ENCODE data around the gene LRBA. TPM values are rescaled to one million over a fixed set of nuclear protein-coding genes. Genes with fewer than 3 reads are reported as not detected.

Gene LRBA
- total RNA-seq, 5 donors from 2014 or later (not counting 1 experiment from before 2014, with no cell fraction given), result 56.1 to 81.7 (median 56.9) TPM

- H3K9me3 ChIP-seq, result no peaks in the 10 kb centered on the region
- ChIA-PET CTCF (interaction anchor here (0.6 kb wide), 2 partner anchors 11 to 947 kb away, joined by 3 read pairs; no protein-coding TSS in a partner anchor), POLR2A (interaction anchor here in 1 of 2 donors (0.5 to 0.6 kb wide), 2 partner anchors 11 to 17 kb away, joined by 3 read pairs; no protein-coding TSS in a partner anchor)
- peaks cover 51% of the 10 kb centered on the region for H3K36me3 Mint-ChIP-seq
- H3K4me1 ChIP-seq (ENCODE audit: control insufficient read depth in 1 of 2, extremely low read depth in 1 of 2, insufficient read depth in 2 of 2, low read length in 2 of 2), result no peaks in the 10 kb centered on the region
- no CpG with 5 or more reads among the region's 2 CpGs for WGBS (ENCODE audit: insufficient coverage)
- no peak overlapping the region for H3K27ac Mint-ChIP-seq
- no peaks in the 10 kb centered on the region for H3K27me3 ChIP-seq (replicated peaks in 1 of 2; ENCODE audit: control insufficient read depth in 2 of 2, extremely low read depth in 1 of 2, insufficient read depth in 2 of 2, low read length in 1 of 2)
- H3K4me1 Mint-ChIP-seq, result no peaks in the 10 kb centered on the region
- ATAC-seq (replicated peaks in 1 of 4), result no peak
- H3K4me3 Mint-ChIP-seq, result no peak overlapping the region
- peaks cover 0 to 26% of the 10 kb centered on the region in 2 donors for H3K36me3 ChIP-seq (ENCODE audit: control insufficient read depth in 2 of 2, extremely low read depth in 1 of 2, insufficient read depth in 1 of 2, low read length in 1 of 2)
- no peak overlapping the region for H3K4me3 ChIP-seq (ENCODE audit: control insufficient read depth in 1 of 2, extremely low read depth in 1 of 2, low read length in 1 of 2)
- H3K9me3 Mint-ChIP-seq, result no peaks in the 10 kb centered on the region
- DNase-seq, result no peak
- H3K27ac ChIP-seq (ENCODE audit: low read length), result no peak overlapping the region
- no peaks in the 10 kb centered on the region for H3K27me3 Mint-ChIP-seq
Observed at GRCh38 chr4:150318527-150318926, 696.6 kb downstream of the LRBA start.

GRCh38 chr4:150316332-150317205 is 698.5 kb downstream of the LRBA start:
- ChIA-PET POLR2A (no interaction called here), CTCF (interaction anchor here (0.6 to 0.7 kb wide), 3 partner anchors 45 to 547 kb away, joined by 3 read pairs; no protein-coding TSS in a partner anchor)
- Histone ChIP-seq H3K36me3 (ENCODE audit: control insufficient read depth in 2 of 2, extremely low read depth in 1 of 2, insufficient read depth in 1 of 2, low read length in 1 of 2) (peaks cover 0 to 21% of the 10 kb centered on the region in 2 donors), H3K4me3 (ENCODE audit: control insufficient read depth in 1 of 2, extremely low read depth in 1 of 2, low read length in 1 of 2) (no peak overlapping the region), H3K9me3 (no peaks in the 10 kb centered on the region), H3K4me1 (ENCODE audit: control insufficient read depth in 1 of 2, extremely low read depth in 1 of 2, insufficient read depth in 2 of 2, low read length in 2 of 2) (no peaks in the 10 kb centered on the region), H3K27me3 (replicated peaks in 1 of 2; ENCODE audit: control insufficient read depth in 2 of 2, extremely low read depth in 1 of 2, insufficient read depth in 2 of 2, low read length in 1 of 2) (no peaks in the 10 kb centered on the region), H3K27ac (ENCODE audit: low read length) (no peak overlapping the region)
- Mint-ChIP-seq H3K9me3 (no peaks in the 10 kb centered on the region), H3K36me3 (peaks cover 42% of the 10 kb centered on the region), H3K4me3 (no peak overlapping the region), H3K27ac (no peak overlapping the region), H3K4me1 (no peaks in the 10 kb centered on the region), H3K27me3 (no peaks in the 10 kb centered on the region)
- no peak for DNase-seq
- ATAC-seq (replicated peaks in 1 of 4), result no peak
- WGBS (ENCODE audit: insufficient coverage), result 100% methylated on average over 1 of the region's 6 CpGs

DNA sequence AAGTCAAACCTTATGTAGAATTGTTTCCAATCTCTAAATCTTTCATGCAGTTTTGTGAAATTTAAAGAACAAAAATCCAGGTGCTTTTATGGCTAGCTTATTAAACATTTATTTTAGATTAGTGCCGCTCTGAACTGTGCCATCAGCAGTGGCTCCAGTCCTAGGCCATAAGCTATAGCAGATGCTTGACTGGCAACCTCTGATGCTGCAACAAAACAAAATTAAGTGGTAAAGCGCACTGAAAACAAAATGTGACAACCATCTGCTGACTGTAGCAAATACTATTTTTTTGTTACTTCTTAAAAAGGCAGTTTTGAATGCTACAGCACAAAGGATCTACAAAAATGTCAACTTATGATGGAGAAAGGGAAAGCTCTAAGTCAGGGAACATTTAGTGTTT is 699.4 kb downstream of the LRBA start:
- Mint-ChIP-seq H3K9me3 (no peaks in the 10 kb centered on the region), H3K4me3 (no peak overlapping the region), H3K4me1 (no peaks in the 10 kb centered on the region), H3K36me3 (peaks cover 36% of the 10 kb centered on the region), H3K27ac (no peak overlapping the region), H3K27me3 (no peaks in the 10 kb centered on the region)
- Histone ChIP-seq H3K9me3 (no peaks in the 10 kb centered on the region), H3K36me3 (ENCODE audit: control insufficient read depth in 2 of 2, extremely low read depth in 1 of 2, insufficient read depth in 1 of 2, low read length in 1 of 2) (peaks cover 0 to 21% of the 10 kb centered on the region in 2 donors), H3K27ac (ENCODE audit: low read length) (no peak overlapping the region), H3K27me3 (replicated peaks in 1 of 2; ENCODE audit: control insufficient read depth in 2 of 2, extremely low read depth in 1 of 2, insufficient read depth in 2 of 2, low read length in 1 of 2) (no peaks in the 10 kb centered on the region), H3K4me3 (ENCODE audit: control insufficient read depth in 1 of 2, extremely low read depth in 1 of 2, low read length in 1 of 2) (no peak overlapping the region), H3K4me1 (ENCODE audit: control insufficient read depth in 1 of 2, extremely low read depth in 1 of 2, insufficient read depth in 2 of 2, low read length in 2 of 2) (no peaks in the 10 kb centered on the region)
- ATAC-seq (replicated peaks in 1 of 4), result no peak
- no peak for DNase-seq
- CTCF ChIA-PET, result interaction anchor here in 1 of 2 donors (0.7 kb wide), 1 partner anchor 46 kb away, joined by 3 read pairs; no protein-coding TSS in a partner anchor
- POLR2A ChIA-PET, result no interaction called here
- WGBS (ENCODE audit: insufficient coverage), result 100% methylated on average over 1 of the region's 2 CpGs

- ATAC-seq (replicated peaks in 1 of 4) (no peak), DNase-seq (no peak)
- H3K4me3 Mint-ChIP-seq, result no peak overlapping the region
- peaks cover 0 to 21% of the 10 kb centered on the region in 2 donors for H3K36me3 ChIP-seq (ENCODE audit: control insufficient read depth in 2 of 2, extremely low read depth in 1 of 2, insufficient read depth in 1 of 2, low read length in 1 of 2)
- no peak overlapping the region for H3K27ac Mint-ChIP-seq
- H3K27me3 ChIP-seq (replicated peaks in 1 of 2; ENCODE audit: control insufficient read depth in 2 of 2, extremely low read depth in 1 of 2, insufficient read depth in 2 of 2, low read length in 1 of 2), result no peaks in the 10 kb centered on the region
- no peaks in the 10 kb centered on the region for H3K4me1 Mint-ChIP-seq
- CTCF ChIA-PET, result no interaction called here
- H3K9me3 Mint-ChIP-seq, result no peaks in the 10 kb centered on the region
- no peaks in the 10 kb centered on the region for H3K9me3 ChIP-seq
- WGBS (ENCODE audit: insufficient coverage), result 94% methylated on average over 5 of the region's 8 CpGs
- H3K4me3 ChIP-seq (ENCODE audit: control insufficient read depth in 1 of 2, extremely low read depth in 1 of 2, low read length in 1 of 2), result no peak overlapping the region
- H3K27ac ChIP-seq (ENCODE audit: low read length), result no peak overlapping the region
- no peaks in the 10 kb centered on the region for H3K27me3 Mint-ChIP-seq
- no peaks in the 10 kb centered on the region for H3K4me1 ChIP-seq (ENCODE audit: control insufficient read depth in 1 of 2, extremely low read depth in 1 of 2, insufficient read depth in 2 of 2, low read length in 2 of 2)
- POLR2A ChIA-PET, result no interaction called here
- H3K36me3 Mint-ChIP-seq, result peaks cover 38% of the 10 kb centered on the region
Observed at GRCh38 chr4:150315175-150315574, 699.9 kb downstream of the LRBA start.

- H3K36me3 Mint-ChIP-seq, result peaks cover 32% of the 10 kb centered on the region
- H3K9me3 Mint-ChIP-seq, result no peaks in the 10 kb centered on the region
- no peaks in the 10 kb centered on the region for H3K27me3 ChIP-seq (replicated peaks in 1 of 2; ENCODE audit: control insufficient read depth in 2 of 2, extremely low read depth in 1 of 2, insufficient read depth in 2 of 2, low read length in 1 of 2)
- DNase-seq (no peak), ATAC-seq (replicated peaks in 1 of 4) (no peak)
- no CpG with 5 or more reads among the region's 1 CpG for WGBS (ENCODE audit: insufficient coverage)
- H3K4me3 ChIP-seq (ENCODE audit: control insufficient read depth in 1 of 2, extremely low read depth in 1 of 2, low read length in 1 of 2), result no peak overlapping the region
- H3K4me1 Mint-ChIP-seq, result no peaks in the 10 kb centered on the region
- no peak overlapping the region for H3K27ac Mint-ChIP-seq
- ChIA-PET POLR2A (no interaction called here), CTCF (no interaction called here)
- H3K9me3 ChIP-seq, result no peaks in the 10 kb centered on the region
- H3K27me3 Mint-ChIP-seq, result no peaks in the 10 kb centered on the region
- H3K4me1 ChIP-seq (ENCODE audit: control insufficient read depth in 1 of 2, extremely low read depth in 1 of 2, insufficient read depth in 2 of 2, low read length in 2 of 2), result no peaks in the 10 kb centered on the region
- no peak overlapping the region for H3K4me3 Mint-ChIP-seq
- H3K36me3 ChIP-seq (ENCODE audit: control insufficient read depth in 2 of 2, extremely low read depth in 1 of 2, insufficient read depth in 1 of 2, low read length in 1 of 2), result peaks cover 0 to 25% of the 10 kb centered on the region in 2 donors
- no peak overlapping the region for H3K27ac ChIP-seq (ENCODE audit: low read length)
Observed at GRCh38 chr4:150314031-150314430, 701.1 kb downstream of the LRBA start.

- Histone ChIP-seq H3K36me3 (ENCODE audit: control insufficient read depth in 2 of 2, extremely low read depth in 1 of 2, insufficient read depth in 1 of 2, low read length in 1 of 2) (peaks cover 0 to 16% of the 10 kb centered on the region in 2 donors), H3K27me3 (replicated peaks in 1 of 2; ENCODE audit: control insufficient read depth in 2 of 2, extremely low read depth in 1 of 2, insufficient read depth in 2 of 2, low read length in 1 of 2) (no peaks in the 10 kb centered on the region), H3K27ac (ENCODE audit: low read length) (no peak overlapping the region), H3K9me3 (no peaks in the 10 kb centered on the region), H3K4me3 (ENCODE audit: control insufficient read depth in 1 of 2, extremely low read depth in 1 of 2, low read length in 1 of 2) (no peak overlapping the region), H3K4me1 (ENCODE audit: control insufficient read depth in 1 of 2, extremely low read depth in 1 of 2, insufficient read depth in 2 of 2, low read length in 2 of 2) (no peaks in the 10 kb centered on the region)
- ATAC-seq (replicated peaks in 1 of 4) (no peak), DNase-seq (no peak)
- WGBS (ENCODE audit: insufficient coverage), result no CpG with 5 or more reads among the region's 4 CpGs
- POLR2A ChIA-PET, result interaction anchor here in 1 of 2 donors (0.6 kb wide), 1 partner anchor 1934 kb away, joined by 6 read pairs; no protein-coding TSS in a partner anchor
- H3K9me3 Mint-ChIP-seq, result no peaks in the 10 kb centered on the region
- no peak overlapping the region for H3K4me3 Mint-ChIP-seq
- CTCF ChIA-PET, result no interaction called here
- no peaks in the 10 kb centered on the region for H3K27me3 Mint-ChIP-seq
- H3K4me1 Mint-ChIP-seq, result no peaks in the 10 kb centered on the region
- no peak overlapping the region for H3K27ac Mint-ChIP-seq
- peaks cover 20% of the 10 kb centered on the region for H3K36me3 Mint-ChIP-seq
Observed at GRCh38 chr4:150310159-150310895, 704.8 kb downstream of the LRBA start.
